ENCODE results near the gene DUSP2.

The DUSP2 gene

DNA sequence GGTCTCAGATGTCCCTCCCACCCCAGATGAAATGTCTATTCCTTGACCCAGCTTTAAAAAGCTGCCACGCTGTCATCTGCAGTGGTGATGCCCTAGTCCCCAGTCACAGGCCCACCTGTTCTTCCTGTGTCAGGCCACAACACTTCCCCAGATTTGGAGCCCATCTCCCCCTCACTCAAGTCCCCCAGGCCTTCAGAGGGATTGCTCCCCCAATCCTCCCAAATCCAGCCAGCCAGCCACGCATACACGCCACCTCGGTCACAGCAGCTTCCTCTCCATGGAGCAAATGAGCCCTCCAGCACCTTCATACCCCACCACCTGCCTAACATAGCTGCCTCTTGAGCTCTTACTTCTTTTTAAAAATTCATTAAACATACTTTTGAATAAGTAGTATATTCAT lies 14.8 kb downstream of the DUSP2 start:
- TF ChIP-seq CTCF (IDR thresholded peaks at IDR 0.05; ENCODE audit: control insufficient read depth, extremely low read depth, insufficient read depth): no peak
- H3K4me3 ChIP-seq (ENCODE audit: low read depth, low read length): no peak overlapping the region
- no peak for DNase-seq (ENCODE audit: low read depth)

GRCh38 chr2:96129528-96130120 lies 15.6 kb downstream of the DUSP2 start:
- no peak for TF ChIP-seq CTCF (IDR thresholded peaks at IDR 0.05; ENCODE audit: control insufficient read depth, extremely low read depth, insufficient read depth)
- no peak overlapping the region for H3K4me3 ChIP-seq (ENCODE audit: low read depth, low read length)
- DNase-seq (ENCODE audit: low read depth): no peak

DNA sequence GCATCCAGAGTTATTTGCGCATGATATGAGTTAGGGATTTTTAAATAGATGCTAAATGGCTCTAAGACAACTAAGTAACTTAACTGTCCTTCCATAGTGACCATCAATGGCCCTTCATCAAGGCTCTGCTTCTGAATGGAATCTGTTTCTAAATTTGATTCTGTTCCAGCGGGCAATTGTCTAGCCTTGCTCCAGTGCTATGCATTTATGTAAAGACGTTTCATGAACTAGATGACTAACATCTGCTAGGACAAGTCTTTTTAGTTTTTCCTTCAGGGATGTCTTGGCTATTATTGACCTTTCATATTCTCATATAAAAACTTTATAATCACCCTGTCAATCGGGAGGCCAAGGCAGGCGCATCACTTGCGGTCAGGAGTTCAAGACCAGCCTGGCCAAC lies 16.8 kb downstream of the DUSP2 start:
- H3K4me3 ChIP-seq (ENCODE audit: low read depth, low read length): no peak overlapping the region
- DNase-seq (ENCODE audit: low read depth): no peak
- TF ChIP-seq CTCF (IDR thresholded peaks at IDR 0.05; ENCODE audit: control insufficient read depth, extremely low read depth, insufficient read depth): no peak

GRCh38 chr2:96124406-96125265 lies 20.6 kb downstream of the DUSP2 start:
- no peak for TF ChIP-seq CTCF (IDR thresholded peaks at IDR 0.05; ENCODE audit: control insufficient read depth, extremely low read depth, insufficient read depth)
- no peak for DNase-seq (ENCODE audit: low read depth)
- H3K4me3 ChIP-seq (ENCODE audit: low read depth, low read length): no peak overlapping the region

- no peak overlapping the region for H3K4me3 ChIP-seq (ENCODE audit: low read depth, low read length)
- DNase-seq (ENCODE audit: low read depth): no peak
- no peak for TF ChIP-seq CTCF (IDR thresholded peaks at IDR 0.05; ENCODE audit: control insufficient read depth, extremely low read depth, insufficient read depth)
These were observed 21.3 kb downstream of the DUSP2 start for GRCh38 chr2:96123936-96124335.

DNA sequence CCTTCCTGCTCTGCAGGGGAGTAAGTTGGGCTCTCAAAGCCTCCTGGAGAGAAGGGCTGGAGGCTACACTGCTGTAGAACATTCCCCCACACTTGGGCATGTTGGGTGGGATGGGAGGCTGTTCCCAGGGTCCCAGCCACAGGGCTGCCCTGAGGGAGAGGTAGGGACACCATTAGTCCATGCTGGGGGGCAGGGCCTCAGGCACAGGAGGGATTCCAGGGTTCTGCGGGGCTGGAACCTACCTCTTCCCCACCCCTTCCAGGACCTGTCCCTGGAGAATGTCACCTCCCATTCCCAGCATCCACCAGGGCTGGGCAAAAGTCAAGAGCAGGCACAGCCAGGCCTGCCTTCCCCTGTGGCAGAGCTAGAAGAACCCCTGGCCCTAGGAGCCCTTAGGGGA lies 21.9 kb downstream of the DUSP2 start:
- TF ChIP-seq CTCF (IDR thresholded peaks at IDR 0.05; ENCODE audit: control insufficient read depth, extremely low read depth, insufficient read depth): no peak
- DNase-seq (ENCODE audit: low read depth): no peak
- no peak overlapping the region for H3K4me3 ChIP-seq (ENCODE audit: low read depth, low read length)
